Muscle layer of colon (tissue), 2 donors: ENCODE data around the gene MAPKAP1.
"Not testable (repeated sequence)": the region's sequence is repeated elsewhere in the genome, so short reads cannot be mapped to it uniquely, and the experiment has no call there.

Experiments used
- H3K27ac ChIP-seq: one replicate; pipeline ENCODE4 v1.7.0; 2013; ENCODE audit warnings: low read depth, mild to moderate bottlenecking, low read length, moderate library complexity
- H3K27me3 ChIP-seq, 2 donors: one replicate each; pipeline ENCODE4 v1.7.0; 2013; ENCODE audit warnings: low read length in 2 of 2, mild to moderate bottlenecking in 2 of 2; ENCODE audit not compliant: insufficient read depth in 2 of 2, control insufficient read depth in 1 of 2
- H3K36me3 ChIP-seq: one replicate; pipeline ENCODE4 v1.7.0; 2013; ENCODE audit warnings: mild to moderate bottlenecking, low read length; ENCODE audit not compliant: insufficient read depth
- H3K4me1 ChIP-seq: one replicate; pipeline ENCODE4 v1.7.0; 2013; ENCODE audit warnings: mild to moderate bottlenecking, low read length; ENCODE audit not compliant: insufficient read depth
- H3K4me3 ChIP-seq, 2 donors: one replicate each; pipeline ENCODE4 v1.7.0; 2013; ENCODE audit warnings: low read length in 2 of 2, low read depth in 1 of 2, mild to moderate bottlenecking in 1 of 2, moderate library complexity in 1 of 2
- H3K9ac ChIP-seq: one replicate; pipeline ENCODE4 v1.7.0; 2013; ENCODE audit warnings: low read length
- H3K9me3 ChIP-seq: one replicate; pipeline ENCODE4 v1.7.0; 2013; ENCODE audit warnings: mild to moderate bottlenecking, low read length
- donor health status: abdominal sarcoma.
- donor health status: Adenocarcinoma of cecum.

Gene MAPKAP1

GRCh38 chr9:125572461-125572860, 134.5 kb downstream of the MAPKAP1 start:
- H3K4me1 ChIP-seq = peaks cover 18% of the 10 kb centered on the region
- not testable (repeated sequence) for H3K27ac ChIP-seq, H3K27me3 ChIP-seq, H3K36me3 ChIP-seq, H3K9me3 ChIP-seq, H3K4me3 ChIP-seq, H3K9ac ChIP-seq

GRCh38 chr9:125571824-125572223, 135.2 kb downstream of the MAPKAP1 start:
- not testable (repeated sequence) for H3K4me3 ChIP-seq, H3K36me3 ChIP-seq, H3K9ac ChIP-seq, H3K27ac ChIP-seq, H3K27me3 ChIP-seq, H3K9me3 ChIP-seq
- peaks cover 18% of the 10 kb centered on the region for H3K4me1 ChIP-seq

GRCh38 chr9:125570246-125570645, 136.8 kb downstream of the MAPKAP1 start:
- Histone ChIP-seq H3K9ac (no peak overlapping the region), H3K27me3 (no peaks in the 10 kb centered on the region), H3K36me3 (no peaks in the 10 kb centered on the region), H3K27ac (no peak overlapping the region), H3K4me1 (peaks cover 18% of the 10 kb centered on the region), H3K4me3 (no peak overlapping the region), H3K9me3 (no peaks in the 10 kb centered on the region)

GRCh38 chr9:125568621-125569020, 138.4 kb downstream of the MAPKAP1 start:
- Histone ChIP-seq H3K4me1 (peaks cover 11% of the 10 kb centered on the region), H3K27ac (no peak overlapping the region), H3K9ac (no peak overlapping the region), H3K4me3 (no peak overlapping the region), H3K36me3 (no peaks in the 10 kb centered on the region), H3K27me3 (no peaks in the 10 kb centered on the region), H3K9me3 (no peaks in the 10 kb centered on the region)

GRCh38 chr9:125566051-125566450, 141.0 kb downstream of the MAPKAP1 start:
- H3K27ac ChIP-seq, H3K9me3 ChIP-seq, H3K36me3 ChIP-seq, H3K27me3 ChIP-seq, H3K4me3 ChIP-seq, H3K9ac ChIP-seq: not testable (repeated sequence)
- H3K4me1 ChIP-seq = peaks cover 11% of the 10 kb centered on the region

- Histone ChIP-seq H3K36me3 (no peaks in the 10 kb centered on the region), H3K4me1 (peaks cover 11% of the 10 kb centered on the region), H3K9me3 (no peaks in the 10 kb centered on the region), H3K4me3 (no peak overlapping the region), H3K27me3 (no peaks in the 10 kb centered on the region), H3K27ac (no peak overlapping the region), H3K9ac (no peak overlapping the region)
These were observed 141.9 kb downstream of the MAPKAP1 start for GRCh38 chr9:125565126-125565525.

GRCh38 chr9:125564631-125565030, 142.4 kb downstream of the MAPKAP1 start:
- no peaks in the 10 kb centered on the region for H3K36me3 ChIP-seq
- H3K4me3 ChIP-seq = no peak overlapping the region
- H3K27ac ChIP-seq = no peak overlapping the region
- no peaks in the 10 kb centered on the region for H3K27me3 ChIP-seq
- no peaks in the 10 kb centered on the region for H3K9me3 ChIP-seq
- no peak overlapping the region for H3K9ac ChIP-seq
- H3K4me1 ChIP-seq = peaks cover 11% of the 10 kb centered on the region

- Histone ChIP-seq H3K9ac (no peak overlapping the region), H3K27ac (no peak overlapping the region), H3K4me3 (no peak overlapping the region), H3K36me3 (no peaks in the 10 kb centered on the region), H3K9me3 (no peaks in the 10 kb centered on the region), H3K27me3 (no peaks in the 10 kb centered on the region), H3K4me1 (peaks cover 7% of the 10 kb centered on the region)
These were observed 145.4 kb downstream of the MAPKAP1 start for GRCh38 chr9:125561509-125562148.

GRCh38 chr9:125559894-125560293, 147.1 kb downstream of the MAPKAP1 start:
- Histone ChIP-seq H3K4me3 (no peak overlapping the region), H3K9me3 (no peaks in the 10 kb centered on the region), H3K4me1 (peaks cover 14% of the 10 kb centered on the region), H3K27ac (no peak overlapping the region), H3K27me3 (no peaks in the 10 kb centered on the region), H3K36me3 (no peaks in the 10 kb centered on the region), H3K9ac (no peak overlapping the region)

GRCh38 chr9:125559194-125559593, 147.8 kb downstream of the MAPKAP1 start:
- no peaks in the 10 kb centered on the region for H3K9me3 ChIP-seq
- H3K4me1 ChIP-seq = peaks cover 14% of the 10 kb centered on the region
- no peak overlapping the region for H3K4me3 ChIP-seq
- no peaks in the 10 kb centered on the region for H3K36me3 ChIP-seq
- no peaks in the 10 kb centered on the region for H3K27me3 ChIP-seq
- no peak overlapping the region for H3K27ac ChIP-seq
- H3K9ac ChIP-seq = no peak overlapping the region

- no peaks in the 10 kb centered on the region for H3K27me3 ChIP-seq
- no peaks in the 10 kb centered on the region for H3K9me3 ChIP-seq
- no peak overlapping the region for H3K9ac ChIP-seq
- H3K4me1 ChIP-seq = peaks cover 14% of the 10 kb centered on the region
- H3K27ac ChIP-seq = peak overlapping the region; percentile 20
- no peaks in the 10 kb centered on the region for H3K36me3 ChIP-seq
- no peak overlapping the region for H3K4me3 ChIP-seq
These were observed 148.4 kb downstream of the MAPKAP1 start for GRCh38 chr9:125558453-125559092.
